Inferior parietal cortex (tissue), 1 donor: ENCODE data around the gene STX18.
"Not testable (repeated sequence)": the region's sequence is repeated elsewhere in the genome, so short reads cannot be mapped to it uniquely, and the experiment has no call there.

ENCODE experiments used
- DNase-seq: peaks from one replicate; pipeline ENCODE4 v3.0.0-alpha.2; 2016; ENCODE audit errors: extremely low spot score

The STX18 gene

DNA sequence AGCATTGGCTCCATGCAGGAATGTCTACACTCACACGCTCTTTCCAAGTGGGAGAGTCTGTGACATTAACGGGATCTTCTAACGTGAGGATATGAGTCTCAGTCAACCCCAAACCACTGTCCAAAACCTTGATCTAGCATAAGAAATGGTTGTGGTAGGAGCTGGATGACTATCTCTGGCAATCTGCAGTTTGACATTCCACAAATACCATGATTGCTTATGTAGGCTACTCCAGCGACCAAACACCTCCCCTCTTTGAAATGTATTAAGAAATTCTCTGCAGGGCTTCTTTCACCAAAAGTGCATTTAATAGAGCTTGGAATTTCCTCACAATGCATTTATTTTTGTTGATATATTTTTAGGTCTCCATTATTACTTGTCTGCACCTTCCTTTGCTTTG is 14.1 kb upstream of the STX18 start:
- no peak for DNase-seq

DNA sequence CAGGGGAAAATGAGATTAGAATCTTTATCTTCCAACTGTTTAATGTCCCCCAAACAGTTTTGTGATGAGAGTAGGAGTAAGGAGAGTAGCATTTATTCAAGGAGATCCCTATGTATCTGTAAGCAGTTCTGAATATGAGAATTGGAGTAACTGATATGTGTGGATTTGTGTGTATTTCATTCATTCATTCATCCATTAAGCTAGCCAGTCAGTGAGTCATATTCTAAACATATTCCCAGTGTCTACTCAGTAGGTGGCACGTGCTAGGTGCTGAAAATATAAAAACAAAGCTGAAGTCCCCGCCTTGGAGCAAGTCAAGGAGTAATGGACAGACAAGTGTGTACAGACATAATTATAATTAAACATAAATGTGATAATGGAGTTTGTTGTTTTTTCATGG is 12.4 kb upstream of the STX18 start:
- DNase-seq = no peak

DNA sequence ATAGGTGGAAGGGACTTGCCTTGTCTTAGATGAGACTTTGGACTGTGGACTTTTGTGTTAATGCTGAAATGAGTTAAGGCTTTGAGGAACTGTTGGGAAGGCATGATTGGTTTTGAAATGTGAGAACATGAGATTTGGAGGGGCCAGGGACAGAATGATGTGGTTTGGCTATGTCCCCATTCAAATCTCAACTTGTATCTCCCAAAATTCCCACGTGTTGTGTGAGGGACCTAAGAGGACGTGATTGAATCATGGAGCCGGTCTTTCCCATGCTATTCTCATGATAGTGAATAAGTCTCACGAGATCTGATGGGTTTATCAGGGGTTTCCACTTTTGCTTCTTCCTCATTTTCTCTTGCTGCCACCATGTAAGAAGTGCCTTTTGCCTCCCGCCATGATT is 10.2 kb upstream of the STX18 start:
- DNase-seq = not testable (repeated sequence)

DNA sequence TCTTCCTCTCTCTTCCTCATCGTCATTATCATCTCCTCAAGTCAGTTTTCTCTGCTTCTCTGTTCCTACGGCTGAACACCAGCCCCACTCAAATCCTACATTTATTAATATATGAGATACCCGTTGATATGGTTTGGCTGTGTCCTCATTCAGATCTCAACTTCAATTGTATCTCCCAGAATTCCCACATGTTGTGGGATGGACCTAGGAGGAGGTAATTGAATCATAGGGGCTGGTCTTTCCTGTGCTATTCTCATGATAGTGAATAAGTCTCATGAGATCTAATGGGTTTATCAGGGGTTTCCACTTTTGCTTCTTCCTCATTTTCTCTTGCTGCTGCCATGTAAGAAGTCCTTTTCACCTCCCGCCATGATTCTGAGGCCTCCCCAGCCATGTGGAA is 8.3 kb upstream of the STX18 start:
- DNase-seq = not testable (repeated sequence)

DNA sequence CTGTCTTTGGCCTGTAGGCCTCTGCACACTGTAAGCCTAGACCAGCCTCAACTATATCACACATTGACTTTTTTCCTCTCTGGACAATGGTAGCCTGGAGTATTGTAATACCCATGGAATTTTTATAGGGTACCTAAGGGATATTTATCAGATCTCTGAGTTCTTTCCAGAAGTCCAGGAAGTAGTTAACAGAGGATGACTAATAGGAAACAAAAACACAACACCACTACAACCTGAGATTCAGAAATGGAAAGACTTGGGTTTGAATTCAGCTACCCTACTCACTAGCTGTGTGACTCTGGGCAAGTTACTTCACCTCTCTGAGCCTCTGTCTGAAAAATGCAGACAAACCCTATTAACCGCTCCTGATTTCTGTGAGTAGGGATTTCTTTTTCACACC is 7.7 kb upstream of the STX18 start:
- no peak for DNase-seq

DNA sequence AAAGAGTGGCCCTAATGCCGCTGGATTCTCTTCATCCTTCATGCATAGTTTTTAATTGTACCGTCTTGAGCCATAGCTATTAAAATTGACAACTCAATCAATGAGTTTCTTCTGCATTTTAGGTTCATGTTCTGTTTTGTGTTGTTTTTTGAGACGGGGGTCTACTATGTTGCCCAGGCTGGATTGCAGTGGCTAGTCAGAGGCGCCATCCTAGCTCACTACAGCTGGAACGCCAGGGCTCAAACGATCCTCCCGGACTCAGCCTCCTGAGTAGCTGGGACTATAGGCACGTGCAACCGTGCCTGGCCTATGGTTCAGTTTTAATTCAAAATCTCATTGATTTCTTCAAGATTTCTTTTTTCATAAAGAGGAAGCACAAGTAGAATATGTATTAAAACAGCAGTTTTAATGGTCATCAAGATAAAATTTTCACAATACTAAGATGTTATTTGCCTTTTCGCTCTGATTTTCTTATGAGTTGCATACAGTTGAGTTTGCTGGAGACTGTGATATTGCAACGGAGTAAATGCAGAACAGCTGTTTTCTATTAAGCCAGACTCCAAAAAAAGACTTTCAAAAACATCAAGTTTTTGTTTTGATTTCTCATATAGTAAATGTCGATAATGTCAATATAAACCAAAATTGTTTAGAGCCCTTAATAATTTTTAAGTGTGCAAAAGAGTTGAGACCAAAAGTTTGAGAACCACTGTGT is 1.1 kb upstream of the STX18 start:
- no peak for DNase-seq

DNA sequence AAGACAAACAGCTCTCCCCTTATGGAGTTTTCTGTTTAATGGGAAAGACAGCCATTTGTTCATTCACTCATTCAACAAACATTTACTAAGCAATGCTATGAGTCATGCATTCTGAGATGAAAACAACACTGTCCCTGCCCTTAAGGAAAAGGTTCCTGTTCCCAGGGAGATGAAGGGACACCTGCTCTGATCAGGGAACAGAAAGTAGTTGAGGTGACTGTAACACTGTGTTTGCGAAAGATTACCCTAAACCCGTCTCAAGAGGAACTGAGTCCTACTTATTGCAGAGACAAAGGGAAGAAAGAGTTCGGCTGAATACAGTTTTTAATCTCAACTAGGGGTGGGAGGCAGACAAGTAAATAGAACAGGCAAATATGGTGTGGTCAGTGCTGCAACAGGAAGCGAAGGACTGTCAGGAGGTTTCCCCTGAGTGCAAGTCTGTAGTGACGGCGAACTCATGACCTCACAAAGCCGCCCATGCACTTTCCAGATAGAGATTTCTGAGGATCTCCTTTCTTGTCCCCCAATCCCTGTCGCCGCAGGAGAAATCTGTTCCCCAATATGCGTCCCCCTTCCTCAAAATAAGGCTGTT is 712 bp downstream of the STX18 start:
- DNase-seq = no peak

DNA sequence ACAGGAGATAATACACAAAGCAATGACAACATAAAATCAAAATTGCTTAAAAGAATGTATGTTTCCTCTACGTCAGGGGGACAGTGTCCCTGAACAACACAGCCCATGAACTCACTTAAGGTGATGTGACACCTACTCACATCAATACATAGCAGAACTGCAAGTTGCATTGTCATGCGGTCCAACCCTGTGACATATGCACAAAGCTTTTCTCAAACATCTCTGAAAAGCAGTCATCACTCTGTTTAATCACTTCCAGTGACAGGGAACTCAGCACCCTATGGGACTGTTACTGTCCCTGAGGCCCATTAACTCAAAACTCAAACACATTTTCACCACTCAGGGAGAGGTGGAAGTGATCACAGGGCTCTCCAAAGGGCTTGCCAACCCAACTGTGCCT is 2.4 kb downstream of the STX18 start:
- DNase-seq = no peak

DNA sequence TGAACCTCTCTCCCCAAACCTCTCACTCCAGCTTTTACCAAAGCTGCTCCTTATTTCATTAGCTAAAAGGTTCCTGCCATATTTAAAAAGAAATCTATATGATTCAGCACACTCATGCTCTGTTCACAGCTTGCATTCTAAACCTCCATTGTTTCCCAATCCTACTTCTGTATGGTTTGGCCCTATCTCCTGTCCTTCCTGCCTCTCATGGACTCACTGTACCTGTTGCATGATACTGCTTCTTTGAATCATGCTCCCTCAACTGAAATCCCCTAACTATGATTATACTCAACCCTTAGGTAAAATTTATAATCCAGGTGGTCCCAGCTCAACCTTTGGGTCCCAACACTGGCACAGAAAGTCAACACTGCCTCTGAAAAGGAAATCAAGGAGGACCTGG is 6.3 kb downstream of the STX18 start:
- no peak for DNase-seq

DNA sequence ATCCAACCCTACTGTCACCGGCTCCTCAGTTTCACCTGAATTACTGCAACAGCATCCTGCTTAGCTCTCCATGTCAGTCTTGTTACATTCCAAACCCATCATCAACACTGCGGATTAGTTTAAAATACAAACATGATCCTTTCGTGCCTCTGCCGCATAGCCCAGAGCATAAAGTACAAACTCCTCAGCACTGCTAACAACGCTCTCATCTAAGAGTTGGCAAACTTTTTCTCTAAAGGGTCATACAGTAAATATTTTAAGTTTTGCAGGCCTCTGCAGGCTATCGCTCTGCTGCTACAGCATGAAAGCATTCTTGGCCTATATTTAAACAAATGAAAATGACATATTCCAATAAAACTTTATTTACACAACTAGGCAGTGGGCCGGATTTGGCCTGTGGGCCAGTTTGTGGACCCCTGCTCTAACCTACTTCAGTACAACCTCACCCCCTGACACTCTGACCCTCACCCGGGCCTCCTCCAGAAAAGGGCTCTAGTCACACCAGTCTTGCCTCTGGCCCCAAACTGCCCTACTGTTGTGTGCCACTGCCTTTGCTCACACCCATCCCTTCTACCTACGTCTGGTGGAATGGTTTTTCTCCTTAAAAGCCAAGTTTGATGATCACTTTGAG is 7.2 kb downstream of the STX18 start:
- no peak for DNase-seq

DNA sequence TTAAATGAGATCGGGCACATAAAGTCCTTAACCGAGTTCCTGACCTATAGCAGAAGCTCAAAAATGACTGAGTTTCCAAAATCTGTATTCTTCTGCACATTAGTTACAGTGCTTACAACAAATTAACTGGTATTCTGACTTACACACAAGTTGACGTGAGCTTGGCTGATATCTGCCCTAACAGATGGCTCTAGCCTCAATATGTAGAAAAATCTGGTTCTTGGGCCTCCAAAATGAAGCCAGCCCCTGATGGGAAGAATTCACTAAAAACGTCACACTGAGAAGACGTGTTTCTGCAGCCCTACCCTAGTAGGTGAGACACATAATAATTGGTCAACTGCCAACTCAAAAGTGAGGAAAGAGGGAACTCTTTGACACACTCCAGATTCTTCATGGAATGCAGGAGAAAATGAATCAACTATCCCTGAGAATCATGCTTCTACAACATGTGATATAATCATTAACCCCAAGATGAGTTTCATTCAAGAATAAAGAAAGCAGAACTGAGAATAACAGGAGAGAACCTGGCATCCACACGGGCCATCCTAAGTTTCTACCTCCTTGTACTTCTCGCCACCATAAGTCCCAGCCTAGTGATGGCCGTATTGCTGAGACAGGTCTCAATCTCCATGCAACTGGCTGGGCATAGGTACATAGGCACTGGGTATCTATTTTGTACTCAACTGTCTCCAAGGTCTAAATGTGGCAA is 8.2 kb downstream of the STX18 start:
- DNase-seq = no peak

DNA sequence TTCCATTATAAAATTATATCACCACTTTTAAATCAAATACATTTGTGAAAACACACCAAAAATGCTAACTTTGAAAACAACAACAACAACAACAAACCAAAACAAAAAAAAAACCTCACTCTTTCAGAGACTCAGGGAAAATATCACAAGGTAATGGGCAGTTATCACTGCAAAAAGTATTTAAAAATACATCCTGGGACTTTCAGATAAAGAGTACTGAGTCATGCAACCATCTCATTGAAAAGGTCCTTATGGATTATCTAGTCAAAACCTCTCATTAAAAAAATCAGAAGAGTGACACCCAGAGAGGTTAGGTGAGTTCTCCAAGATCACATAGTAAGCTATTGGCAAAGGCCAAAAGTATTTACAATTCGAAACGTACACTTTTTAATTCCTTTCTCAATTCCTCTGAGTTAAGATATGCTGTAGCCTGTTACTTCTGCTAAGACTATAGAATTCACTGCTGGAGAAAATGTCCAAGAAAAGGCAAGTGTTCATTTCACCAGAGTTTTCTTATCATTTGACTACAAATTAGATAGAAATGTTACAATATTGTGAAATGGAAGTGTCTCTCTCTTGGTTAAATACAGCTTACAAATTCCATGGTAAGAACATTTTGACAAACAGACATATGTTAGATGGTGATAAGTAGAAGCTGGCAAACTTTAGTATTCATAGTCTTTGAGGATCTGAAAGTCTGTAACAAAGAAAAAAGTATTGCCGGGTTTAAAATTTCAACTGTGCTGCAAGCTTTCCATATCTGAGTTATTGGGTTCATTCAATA is 9.3 kb downstream of the STX18 start:
- no peak for DNase-seq

DNA sequence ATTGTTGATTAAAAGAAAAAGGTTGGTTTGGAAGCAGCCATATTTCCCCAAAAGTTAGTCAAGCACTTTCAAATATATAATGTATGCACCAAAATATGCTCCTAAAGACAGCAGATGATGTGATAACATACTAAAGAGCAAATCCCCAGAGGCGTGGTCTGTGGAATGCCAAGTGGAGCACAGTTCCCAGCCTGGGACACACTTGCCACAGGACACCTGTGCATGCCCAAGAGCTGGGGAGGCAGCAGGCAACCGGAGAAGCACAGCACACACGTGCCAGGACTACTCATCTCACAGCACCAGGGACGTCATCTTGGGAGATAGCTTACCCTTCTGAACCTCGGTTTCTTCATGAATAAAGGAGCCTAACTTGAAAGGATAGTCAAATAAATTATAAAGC is 12.5 kb downstream of the STX18 start:
- DNase-seq = no peak

DNA sequence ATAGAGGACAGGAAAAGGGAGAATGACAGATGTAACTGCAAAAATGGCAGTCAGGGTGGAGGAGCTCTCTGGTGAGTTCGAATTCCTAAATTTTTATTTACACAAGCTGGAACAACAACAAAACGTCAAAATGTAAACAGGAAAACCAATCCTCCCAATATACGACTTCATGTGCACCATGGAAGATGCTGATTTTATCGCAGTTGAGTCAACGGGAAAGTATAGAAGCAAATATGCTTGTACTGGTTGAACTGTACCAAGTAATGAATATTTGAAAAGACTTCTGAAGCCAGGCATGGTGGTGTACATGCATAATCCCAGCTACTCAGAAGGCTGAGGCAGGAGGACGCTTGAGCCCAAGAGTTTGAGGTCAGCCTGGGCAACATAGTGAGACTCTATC is 15.4 kb downstream of the STX18 start:
- DNase-seq = no peak

DNA sequence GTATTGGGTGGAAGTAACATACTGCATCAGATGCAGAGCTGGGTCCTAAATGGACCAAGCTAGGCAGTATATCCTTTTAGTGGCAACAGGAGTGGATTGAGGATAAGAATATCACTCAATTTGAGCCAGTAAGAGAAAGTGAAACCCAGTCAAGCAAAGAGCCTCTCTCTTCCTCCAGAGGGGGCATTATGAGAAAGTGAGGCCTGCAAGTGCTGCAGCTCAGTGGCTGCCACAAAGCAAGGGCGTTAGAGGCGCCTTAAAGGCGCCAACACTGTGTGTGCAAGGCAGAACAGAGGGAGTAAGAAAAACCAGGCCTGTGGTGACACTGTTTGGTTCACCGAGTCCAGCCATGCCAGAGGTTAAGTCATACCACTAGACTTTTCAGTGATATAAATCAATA is 17.5 kb downstream of the STX18 start:
- no peak for DNase-seq

DNA sequence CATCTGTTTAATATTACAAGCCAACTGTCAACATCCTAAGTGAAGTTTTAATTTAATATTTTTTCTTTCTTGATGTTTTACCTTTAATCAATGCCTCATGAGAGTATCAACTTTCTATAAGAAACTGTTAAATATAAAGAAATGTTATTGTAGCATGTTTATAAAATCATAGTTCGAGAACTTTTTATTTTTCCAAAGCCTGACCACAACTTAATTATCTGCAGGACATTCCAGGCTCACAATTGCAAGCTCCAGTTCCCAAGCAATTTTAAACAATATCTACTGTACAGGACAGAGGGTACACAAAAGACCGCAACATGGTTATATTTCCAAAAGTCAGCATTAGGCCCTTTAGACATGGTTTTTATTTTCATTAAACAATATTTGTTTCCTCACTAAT is 20.1 kb downstream of the STX18 start:
- DNase-seq = no peak

DNA sequence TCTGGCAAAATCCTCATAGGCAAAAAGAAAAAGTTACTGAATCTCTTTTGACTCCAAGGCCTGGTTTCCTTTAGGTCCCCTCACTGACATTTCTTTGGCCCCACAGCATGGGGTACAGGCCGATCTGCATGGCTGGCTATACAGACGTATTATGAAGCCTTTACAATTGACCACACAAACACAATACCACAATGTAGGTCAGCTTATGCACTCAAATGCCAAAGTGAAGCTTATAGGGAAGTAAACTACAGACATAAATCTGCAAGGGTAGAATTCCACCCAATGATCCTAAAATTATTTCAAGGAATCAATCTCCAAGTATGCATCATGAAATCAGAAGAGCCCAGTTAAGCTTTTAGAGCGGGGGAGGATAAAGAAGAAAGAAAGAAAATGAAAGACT is 20.7 kb downstream of the STX18 start:
- no peak for DNase-seq

DNA sequence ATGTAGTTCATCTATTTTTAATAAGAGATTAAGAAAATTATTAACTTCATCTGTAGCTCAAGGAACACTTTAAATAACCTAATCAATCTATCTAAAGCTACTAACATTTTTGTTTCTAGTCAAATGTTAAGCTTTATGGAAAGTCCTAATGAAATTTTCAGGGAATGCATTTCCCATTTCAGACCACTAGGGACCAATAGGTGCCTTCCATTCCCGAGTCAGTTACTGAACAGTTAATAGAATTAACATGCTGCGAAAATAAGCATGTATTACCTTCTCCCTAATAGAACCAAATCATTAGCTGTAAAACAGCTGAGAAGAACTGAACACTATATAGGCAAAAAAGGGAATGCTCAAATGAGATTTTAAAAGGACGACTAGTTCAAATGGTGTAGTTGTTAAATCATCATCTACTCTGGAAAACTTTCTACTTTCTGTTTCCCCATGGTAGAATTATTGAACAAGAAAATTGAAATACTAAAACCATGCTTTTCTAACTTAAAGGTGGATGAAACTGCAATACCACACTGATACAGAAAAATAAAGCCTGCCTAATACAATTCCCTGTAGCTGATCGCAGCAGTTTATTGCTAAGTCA is 22.5 kb downstream of the STX18 start:
- no peak for DNase-seq

DNA sequence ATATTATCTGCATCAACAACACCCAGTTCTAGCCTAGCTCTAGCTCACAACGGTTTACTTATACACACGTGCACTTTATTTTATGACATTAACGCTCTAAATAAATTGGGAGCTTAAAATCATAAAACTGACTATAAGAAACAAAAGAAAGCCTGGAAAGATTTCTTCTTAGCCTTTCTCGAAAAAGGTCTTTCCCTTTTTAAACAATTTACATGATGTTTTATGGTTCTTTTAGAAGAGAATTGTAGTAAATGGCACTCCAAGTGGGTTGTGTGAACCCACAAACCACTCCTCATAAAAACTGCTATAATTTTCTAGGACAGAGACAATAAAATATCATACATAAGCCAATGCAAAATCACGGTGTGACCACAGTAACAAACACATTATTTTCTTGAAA is 23.1 kb downstream of the STX18 start:
- DNase-seq = no peak

DNA sequence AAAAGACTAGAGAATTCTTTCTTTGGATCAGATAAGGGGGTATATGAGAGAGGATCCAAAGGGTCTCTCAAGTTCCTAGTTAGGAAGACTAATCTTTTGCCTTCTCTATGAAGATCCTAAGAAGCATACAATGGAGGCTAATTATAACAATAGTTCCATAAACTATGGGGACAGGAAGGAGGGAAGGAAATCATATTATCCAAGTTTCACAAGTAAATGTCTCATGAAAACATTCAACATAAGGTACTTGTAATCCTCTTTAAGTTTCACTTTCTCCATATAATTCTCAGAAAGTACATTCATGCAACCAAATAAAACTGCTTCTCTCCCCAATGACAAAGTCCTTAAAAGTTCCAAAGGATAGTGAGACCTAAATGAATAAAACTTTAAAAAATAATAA is 27.1 kb downstream of the STX18 start:
- DNase-seq = no peak

DNA sequence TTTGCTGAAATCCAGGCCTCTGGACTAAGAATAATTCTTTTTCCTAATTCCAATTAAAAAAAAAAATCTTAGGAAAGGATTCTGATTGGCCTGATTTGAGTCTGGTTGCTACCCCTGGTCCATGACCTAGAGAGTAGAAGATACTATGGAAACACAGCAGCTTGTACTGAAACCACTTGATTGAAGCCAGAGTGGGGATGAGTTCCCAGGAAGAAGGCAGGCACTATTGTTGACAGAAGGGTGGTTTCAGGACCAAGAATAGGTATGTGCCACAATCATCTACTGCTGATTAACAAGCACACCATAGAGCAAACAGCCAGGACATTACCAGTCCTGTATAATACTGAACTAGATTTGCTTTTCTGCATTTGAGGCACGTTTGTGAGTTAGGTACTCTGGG is 29.6 kb downstream of the STX18 start:
- DNase-seq = no peak

DNA sequence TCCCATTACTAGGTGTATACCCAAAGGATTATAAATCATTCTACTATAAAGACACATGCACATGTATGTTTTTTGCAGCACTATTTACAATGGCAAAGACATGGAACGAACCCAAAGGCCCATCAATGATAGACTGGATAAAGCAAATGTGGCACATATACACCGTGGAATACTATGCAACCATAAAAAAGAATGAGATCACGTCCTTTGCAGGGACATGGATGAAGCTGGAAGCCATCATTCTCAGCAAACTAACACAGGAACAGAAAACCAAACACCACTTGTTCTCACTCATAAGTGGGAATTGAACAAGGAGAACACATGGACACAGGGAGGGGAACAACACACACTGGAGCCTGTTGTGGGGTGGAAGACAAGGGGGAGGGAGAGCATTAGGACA is 31.2 kb downstream of the STX18 start:
- DNase-seq = not testable (repeated sequence)
